Neural cell (in vitro differentiated cells): ENCODE measurements around the gene PHPT1. TPM values are rescaled to one million over a fixed set of nuclear protein-coding genes. Genes with fewer than 3 reads are reported as not detected.

Experiments
- H2AFZ ChIP-seq: fragments of 200-600, 300-800 bp; sonication (generic), shearing (Covaris generic); 2 replicates; pipeline ENCODE4 v1.6.0; 2014; ENCODE audit warnings: low read depth, mild to moderate bottlenecking, antibody characterized with exemption, low read length, moderate library complexity
- H3F3A ChIP-seq: fragments of 200-600 bp; shearing (Covaris generic); 2 replicates; pipeline ENCODE4 v1.6.1; 2016; ENCODE audit warnings: mild to moderate bottlenecking, moderate library complexity, mixed read lengths, antibody characterized with exemption, low read length; ENCODE audit not compliant: insufficient read depth, poor library complexity, severe bottlenecking
- H3K27ac ChIP-seq: fragments of 200-600, 300-800 bp; sonication (generic), shearing (Covaris generic); 2 replicates; pipeline ENCODE4 v1.5.1; 2014; ENCODE audit warnings: mild to moderate bottlenecking, low read length, moderate library complexity
- H3K27me3 ChIP-seq: fragments of 300-800, 200-600 bp; sonication (generic), shearing (Covaris generic); 2 replicates; pipeline ENCODE4 v1.6.0; 2014; ENCODE audit warnings: mild to moderate bottlenecking, low read depth, low read length, moderate library complexity; ENCODE audit not compliant: insufficient read depth
- H3K36me3 ChIP-seq: fragments of 300-800, 200-600 bp; sonication (generic), shearing (Covaris generic); 2 replicates; pipeline ENCODE4 v1.5.1; 2014; ENCODE audit warnings: mild to moderate bottlenecking, antibody characterized with exemption, low read length, moderate library complexity; ENCODE audit not compliant: insufficient read depth
- H3K4me2 ChIP-seq: fragments of 300-800, 200-600 bp; sonication (generic), shearing (Covaris generic); 2 replicates; pipeline ENCODE4 v1.6.0; 2014; ENCODE audit warnings: mild to moderate bottlenecking, low read length
- H3K4me3 ChIP-seq: fragments of 300-800, 200-600 bp; sonication (generic), shearing (Covaris generic); 2 replicates; pipeline ENCODE4 v1.5.1; 2014; ENCODE audit warnings: mild to moderate bottlenecking, low read length, moderate library complexity
- H3K79me2 ChIP-seq: fragments of 200-600 bp; shearing (Covaris generic); replicated peaks from 2 replicates; pipeline ENCODE4 v1.6.0; 2014; ENCODE audit warnings: mild to moderate bottlenecking, low read length, moderate library complexity; ENCODE audit not compliant: insufficient read depth
- H3K9ac ChIP-seq: fragments of 300-800, 200-600 bp; sonication (generic), shearing (Covaris generic); 2 replicates; pipeline ENCODE4 v1.6.1; 2016; ENCODE audit warnings: mild to moderate bottlenecking, low read length, mixed read lengths
- H3K9me2 ChIP-seq: fragments of 200-600 bp; shearing (Covaris generic); 2 replicates; pipeline ENCODE4 v1.6.1; 2016; ENCODE audit warnings: mild to moderate bottlenecking, low read length, mixed read lengths; ENCODE audit not compliant: insufficient read depth
- H3K9me3 ChIP-seq: fragments of 200-600, 300-800 bp; sonication (generic), shearing (Covaris generic); 2 replicates; pipeline ENCODE4 v1.6.1; 2016; ENCODE audit warnings: mild to moderate bottlenecking, mixed run types, low read length, moderate library complexity, mixed read lengths
- H4K20me1 ChIP-seq: fragments of 200-600 bp; shearing (Covaris generic); 2 replicates; pipeline ENCODE4 v1.6.1; 2016; ENCODE audit warnings: mild to moderate bottlenecking, mixed run types; ENCODE audit not compliant: insufficient read depth
- EP300 ChIP-seq: fragments of 450-650 bp; conservative IDR thresholded peaks from 2 replicates; pipeline ENCODE4 v1.6.1; 2014; ENCODE audit warnings: antibody characterized with exemption, mild to moderate bottlenecking, moderate library complexity; ENCODE audit not compliant: poor library complexity, severe bottlenecking
- EZH2 ChIP-seq: fragments of 200-600, 300-800 bp; shearing (Covaris generic), sonication (generic); IDR thresholded peaks from 2 replicates; pipeline ENCODE4 v1.6.1; 2014; ENCODE audit warnings: antibody characterized with exemption, low read length, borderline replicate concordance, mild to moderate bottlenecking; ENCODE audit not compliant: insufficient read depth, poor library complexity, severe bottlenecking
- MXI1 ChIP-seq: fragments of 450-650 bp; conservative IDR thresholded peaks from 2 replicates; pipeline ENCODE4 v1.6.1; 2014; ENCODE audit warnings: antibody characterized with exemption, mild to moderate bottlenecking; ENCODE audit not compliant: poor library complexity, severe bottlenecking
- POLR2AphosphoS5 ChIP-seq: IDR thresholded peaks from 2 replicates; pipeline ENCODE4 v1.6.1; 2012
- RAD21 ChIP-seq: fragments of 450-650 bp; conservative IDR thresholded peaks from 2 replicates; pipeline ENCODE4 v1.6.1; 2014; ENCODE audit warnings: antibody characterized with exemption, mild to moderate bottlenecking, moderate library complexity
- SMC3 ChIP-seq: fragments of 450-650 bp; conservative IDR thresholded peaks from 2 replicates; pipeline ENCODE4 v1.6.1; 2014; ENCODE audit warnings: antibody characterized with exemption, mild to moderate bottlenecking, moderate library complexity; ENCODE audit not compliant: poor library complexity
- TAF1 ChIP-seq: IDR thresholded peaks from 2 replicates; pipeline ENCODE4 v1.6.1; 2012; ENCODE audit warnings: low read depth
- polyA plus RNA-seq: library from polyadenylated mRNA; depleted of rRNA; stranded (reverse); fragments of >200 nt; gene quantifications from 2 replicates; pipeline ENCODE4 v1.2.3, GENCODE V29; 2014
- TF ChIP-seq, protein P1 (sequence below): fragments of 450-650 bp; IDR thresholded peaks from 2 replicates; pipeline ENCODE4 v1.5.1; 2014; ENCODE audit warnings: antibody characterized with exemption, mild to moderate bottlenecking, moderate library complexity; ENCODE audit not compliant: poor library complexity, severe bottlenecking
- TF ChIP-seq, protein P2 (sequence below): IDR thresholded peaks from 2 replicates; pipeline ENCODE4 v1.6.1; 2012; ENCODE audit warnings: borderline replicate concordance

Gene PHPT1
- polyA plus RNA-seq, 1 donor from 2014 or later, result 279 TPM

DNA sequence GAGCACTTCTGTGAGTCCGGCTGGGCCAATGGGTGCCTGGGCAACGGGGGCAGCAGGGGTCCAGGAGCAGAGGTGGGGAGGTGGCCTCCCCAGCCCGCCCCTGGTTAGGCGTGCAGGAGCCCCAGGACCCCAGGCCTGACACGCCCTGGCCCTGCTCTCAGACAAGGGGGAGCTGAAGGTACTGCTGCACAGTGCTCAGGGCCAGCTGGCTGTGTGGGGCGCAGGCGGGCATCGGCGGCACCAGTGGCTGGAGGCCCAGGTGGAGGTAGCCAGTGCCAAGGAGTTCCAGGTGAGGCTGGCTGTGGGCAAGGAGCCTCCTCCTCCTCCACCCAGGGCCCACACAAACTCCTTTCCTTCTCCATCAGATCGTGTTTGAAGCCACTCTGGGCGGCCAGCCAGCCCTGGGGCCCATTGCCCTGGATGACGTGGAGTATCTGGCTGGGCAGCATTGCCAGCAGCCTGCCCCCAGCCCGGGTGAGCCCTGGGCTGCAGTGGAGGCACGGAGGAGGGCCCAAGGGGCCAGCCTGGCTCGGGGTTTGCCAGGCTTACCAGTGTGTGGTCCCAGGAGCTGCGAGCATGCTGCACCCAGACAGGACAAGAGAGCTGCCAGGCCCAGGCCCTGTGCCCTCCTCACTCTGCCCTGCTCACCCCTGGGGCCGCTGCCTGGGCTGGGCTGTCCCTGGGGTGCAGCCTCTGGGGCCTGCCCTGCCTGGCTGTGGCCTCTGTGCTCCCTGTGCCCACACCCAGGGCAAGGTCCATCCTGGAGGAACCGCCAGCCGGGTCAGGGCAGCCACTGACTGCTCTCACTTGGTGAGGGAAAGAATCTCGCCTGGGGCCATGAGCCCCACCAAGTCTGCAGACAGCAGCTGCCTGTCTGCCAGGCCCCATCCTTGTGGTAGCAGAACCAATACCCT, 9.9 kb downstream of the PHPT1 start:
- Histone ChIP-seq H3K9ac (no peak overlapping the region), H3K9me3 (no peaks in the 10 kb centered on the region), H3K9me2 (no peaks in the 10 kb centered on the region), H3K4me3 (no peak overlapping the region), H2AFZ (no peak overlapping the region), H4K20me1 (no peaks in the 10 kb centered on the region), H3K27ac (no peak overlapping the region), H3K79me2 (peaks cover 6% of the 10 kb centered on the region), H3K36me3 (no peaks in the 10 kb centered on the region), H3F3A (no peaks in the 10 kb centered on the region), H3K27me3 (no peaks in the 10 kb centered on the region), H3K4me2 (no peak overlapping the region)
- TF ChIP-seq TAF1 (no peak), EP300 (no peak), MXI1 (no peak), RAD21 (no peak), POLR2AphosphoS5 (no peak), SMC3 (no peak), EZH2 (no peak)
- TF ChIP-seq, protein P1, sequence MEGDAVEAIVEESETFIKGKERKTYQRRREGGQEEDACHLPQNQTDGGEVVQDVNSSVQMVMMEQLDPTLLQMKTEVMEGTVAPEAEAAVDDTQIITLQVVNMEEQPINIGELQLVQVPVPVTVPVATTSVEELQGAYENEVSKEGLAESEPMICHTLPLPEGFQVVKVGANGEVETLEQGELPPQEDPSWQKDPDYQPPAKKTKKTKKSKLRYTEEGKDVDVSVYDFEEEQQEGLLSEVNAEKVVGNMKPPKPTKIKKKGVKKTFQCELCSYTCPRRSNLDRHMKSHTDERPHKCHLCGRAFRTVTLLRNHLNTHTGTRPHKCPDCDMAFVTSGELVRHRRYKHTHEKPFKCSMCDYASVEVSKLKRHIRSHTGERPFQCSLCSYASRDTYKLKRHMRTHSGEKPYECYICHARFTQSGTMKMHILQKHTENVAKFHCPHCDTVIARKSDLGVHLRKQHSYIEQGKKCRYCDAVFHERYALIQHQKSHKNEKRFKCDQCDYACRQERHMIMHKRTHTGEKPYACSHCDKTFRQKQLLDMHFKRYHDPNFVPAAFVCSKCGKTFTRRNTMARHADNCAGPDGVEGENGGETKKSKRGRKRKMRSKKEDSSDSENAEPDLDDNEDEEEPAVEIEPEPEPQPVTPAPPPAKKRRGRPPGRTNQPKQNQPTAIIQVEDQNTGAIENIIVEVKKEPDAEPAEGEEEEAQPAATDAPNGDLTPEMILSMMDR, result no peak
- TF ChIP-seq, protein P2, sequence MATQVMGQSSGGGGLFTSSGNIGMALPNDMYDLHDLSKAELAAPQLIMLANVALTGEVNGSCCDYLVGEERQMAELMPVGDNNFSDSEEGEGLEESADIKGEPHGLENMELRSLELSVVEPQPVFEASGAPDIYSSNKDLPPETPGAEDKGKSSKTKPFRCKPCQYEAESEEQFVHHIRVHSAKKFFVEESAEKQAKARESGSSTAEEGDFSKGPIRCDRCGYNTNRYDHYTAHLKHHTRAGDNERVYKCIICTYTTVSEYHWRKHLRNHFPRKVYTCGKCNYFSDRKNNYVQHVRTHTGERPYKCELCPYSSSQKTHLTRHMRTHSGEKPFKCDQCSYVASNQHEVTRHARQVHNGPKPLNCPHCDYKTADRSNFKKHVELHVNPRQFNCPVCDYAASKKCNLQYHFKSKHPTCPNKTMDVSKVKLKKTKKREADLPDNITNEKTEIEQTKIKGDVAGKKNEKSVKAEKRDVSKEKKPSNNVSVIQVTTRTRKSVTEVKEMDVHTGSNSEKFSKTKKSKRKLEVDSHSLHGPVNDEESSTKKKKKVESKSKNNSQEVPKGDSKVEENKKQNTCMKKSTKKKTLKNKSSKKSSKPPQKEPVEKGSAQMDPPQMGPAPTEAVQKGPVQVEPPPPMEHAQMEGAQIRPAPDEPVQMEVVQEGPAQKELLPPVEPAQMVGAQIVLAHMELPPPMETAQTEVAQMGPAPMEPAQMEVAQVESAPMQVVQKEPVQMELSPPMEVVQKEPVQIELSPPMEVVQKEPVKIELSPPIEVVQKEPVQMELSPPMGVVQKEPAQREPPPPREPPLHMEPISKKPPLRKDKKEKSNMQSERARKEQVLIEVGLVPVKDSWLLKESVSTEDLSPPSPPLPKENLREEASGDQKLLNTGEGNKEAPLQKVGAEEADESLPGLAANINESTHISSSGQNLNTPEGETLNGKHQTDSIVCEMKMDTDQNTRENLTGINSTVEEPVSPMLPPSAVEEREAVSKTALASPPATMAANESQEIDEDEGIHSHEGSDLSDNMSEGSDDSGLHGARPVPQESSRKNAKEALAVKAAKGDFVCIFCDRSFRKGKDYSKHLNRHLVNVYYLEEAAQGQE, result no peak

DNA sequence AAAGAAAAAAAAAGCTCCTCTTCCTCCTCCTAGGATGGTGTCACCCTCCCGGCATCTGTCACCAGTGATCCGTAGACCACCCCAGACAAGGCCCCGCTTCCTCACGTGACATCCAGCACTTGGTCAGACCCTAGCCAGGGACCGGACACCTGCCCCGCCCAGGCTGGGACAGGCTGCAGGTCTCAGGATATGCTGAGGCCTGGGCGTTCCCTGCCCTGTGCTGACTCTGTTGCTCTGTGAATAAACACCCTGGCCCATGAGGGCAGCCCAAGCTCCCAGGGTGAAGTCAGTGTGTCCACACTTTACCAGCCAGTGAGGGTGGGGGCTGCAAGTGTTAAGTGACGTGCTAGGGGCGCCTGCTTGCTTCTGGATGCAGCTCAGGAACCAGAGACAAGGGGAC, 11.3 kb downstream of the PHPT1 start:
- Histone ChIP-seq H3K4me3 (no peak overlapping the region), H3K27ac (no peak overlapping the region), H3F3A (no peaks in the 10 kb centered on the region), H3K9me3 (no peaks in the 10 kb centered on the region), H4K20me1 (no peaks in the 10 kb centered on the region), H3K9ac (no peak overlapping the region), H3K9me2 (no peaks in the 10 kb centered on the region), H2AFZ (no peak overlapping the region), H3K27me3 (no peaks in the 10 kb centered on the region), H3K36me3 (no peaks in the 10 kb centered on the region), H3K4me2 (no peak overlapping the region), H3K79me2 (peaks cover 16% of the 10 kb centered on the region)
- TF ChIP-seq TAF1, result no peak
